ENCODE results near the gene TOMM7. TPM values are rescaled to one million over a fixed set of nuclear protein-coding genes. Genes with fewer than 3 reads are reported as not detected.

Gene TOMM7
- polyA plus RNA-seq, 1 of the 3 experiments (the other 2 are of a cell fraction): 546 TPM

GRCh38 chr7:22783421-22783820 lies 39.2 kb downstream of the TOMM7 start:
- Histone ChIP-seq H3K27ac (ENCODE audit: low read depth in 2 of 2, low read length in 1 of 2) (no peak overlapping the region), H3K9me2 (no peaks in the 10 kb centered on the region), H2AFZ (ENCODE audit: low read depth) (no peak overlapping the region), H3K9ac (no peak overlapping the region), H4K20me1 (ENCODE audit: insufficient read depth) (no peaks in the 10 kb centered on the region), H3K4me3 (ENCODE audit: low read depth in 2 of 2, low read length in 1 of 2) (no peak overlapping the region), H3K9me3 (no peaks in the 10 kb centered on the region), H3K27me3 (ENCODE audit: insufficient read depth) (no peaks in the 10 kb centered on the region), H3F3A (replicated peaks; ENCODE audit: insufficient read depth) (peaks cover 4% of the 10 kb centered on the region), H3K4me2 (no peak overlapping the region), H3K36me3 (replicated peaks in 1 of 2; ENCODE audit: control insufficient read depth in 1 of 2, insufficient read depth in 2 of 2, low read length in 1 of 2) (no peaks in the 10 kb centered on the region), H3K79me2 (ENCODE audit: insufficient read depth) (no peaks in the 10 kb centered on the region), H3K4me1 (ENCODE audit: control insufficient read depth in 1 of 2, insufficient read depth in 2 of 2, low read depth in 1 of 2, low read length in 1 of 2) (no peaks in the 10 kb centered on the region; a peak in 3 of 4 replicates)
- TF ChIP-seq NFIC (IDR thresholded peaks at IDR 0.05; ENCODE audit: borderline replicate concordance) (no peak), GABPA (IDR thresholded peaks at IDR 0.05; ENCODE audit: low read depth) (no peak), MXI1 (IDR thresholded peaks at IDR 0.05; ENCODE audit: low read depth, low read length) (no peak), TCF12 (IDR thresholded peaks at IDR 0.05) (no peak), CHD2 (IDR thresholded peaks at IDR 0.05; ENCODE audit: low read length, partially characterized antibody) (no peak), FOSL2 (IDR thresholded peaks at IDR 0.05; ENCODE audit: borderline replicate concordance, low read depth) (no peak), USF2 (IDR thresholded peaks at IDR 0.05; ENCODE audit: borderline replicate concordance, low read depth, low read length) (no peak), RXRA (IDR thresholded peaks at IDR 0.05; ENCODE audit: borderline replicate concordance, low read depth) (no peak)
- no peak for DNase-seq
- ChIA-PET CTCF (interaction anchor here (1.2 to 3.9 kb wide), 13 partner anchors 8 to 272 kb away, joined by 3 to 29 read pairs (median 4); partner anchors contain the start of gene IL6), POLR2A (no interaction called here)
- 44% methylated on average over 5 of the region's 5 CpGs for WGBS (ENCODE audit: low lambda C conversion rate)

DNA sequence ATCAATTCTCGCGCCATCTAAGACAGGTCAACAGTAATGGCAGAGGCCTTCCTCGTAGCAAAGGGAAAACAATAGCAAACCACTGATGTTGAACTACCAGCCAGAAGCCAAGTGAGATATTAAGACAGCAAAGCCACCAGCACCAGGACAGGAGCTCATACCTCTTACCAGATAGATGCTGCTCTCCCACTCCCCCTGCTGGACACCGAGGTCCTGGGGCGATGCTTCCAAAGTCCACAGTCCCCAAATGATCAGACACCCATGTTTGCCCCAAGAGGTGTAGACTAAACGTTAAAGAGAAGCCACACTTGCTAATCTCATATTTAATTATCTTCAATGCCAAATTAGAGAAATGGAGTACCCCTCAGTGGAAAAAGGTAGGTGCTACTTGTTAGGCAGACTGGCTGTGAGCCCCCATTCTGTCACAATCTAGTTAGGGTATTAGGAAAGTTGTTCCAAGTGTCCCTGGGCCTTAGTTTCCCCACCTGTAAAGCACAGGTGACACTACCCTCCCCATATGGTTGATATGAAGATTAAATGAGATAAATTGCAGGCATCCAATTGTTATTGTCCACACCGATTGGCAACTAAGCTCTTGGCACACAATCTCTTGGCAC lies 39.9 kb downstream of the TOMM7 start:
- Histone ChIP-seq H2AFZ (ENCODE audit: low read depth) (no peak overlapping the region), H3K4me3 (ENCODE audit: low read depth in 2 of 2, low read length in 1 of 2) (no peak overlapping the region), H4K20me1 (ENCODE audit: insufficient read depth) (no peaks in the 10 kb centered on the region), H3K27ac (ENCODE audit: low read depth in 2 of 2, low read length in 1 of 2) (no peak overlapping the region), H3K4me2 (no peak overlapping the region), H3K9me3 (no peaks in the 10 kb centered on the region), H3K79me2 (ENCODE audit: insufficient read depth) (no peaks in the 10 kb centered on the region), H3K9ac (no peak overlapping the region), H3F3A (replicated peaks; ENCODE audit: insufficient read depth) (peaks cover 4% of the 10 kb centered on the region), H3K36me3 (replicated peaks in 1 of 2; ENCODE audit: control insufficient read depth in 1 of 2, insufficient read depth in 2 of 2, low read length in 1 of 2) (no peaks in the 10 kb centered on the region), H3K4me1 (ENCODE audit: control insufficient read depth in 1 of 2, insufficient read depth in 2 of 2, low read depth in 1 of 2, low read length in 1 of 2) (no peaks in the 10 kb centered on the region; a peak in 3 of 4 replicates), H3K27me3 (ENCODE audit: insufficient read depth) (no peaks in the 10 kb centered on the region), H3K9me2 (no peaks in the 10 kb centered on the region)
- peak; percentile 76 for DNase-seq
- ChIA-PET CTCF (interaction anchor here (0.5 to 3.9 kb wide), 37 partner anchors 9 to 706 kb away, joined by 3 to 29 read pairs (median 4); partner anchors contain the start of gene IL6), POLR2A (no interaction called here)
- TF ChIP-seq RAD21 (IDR thresholded peaks at IDR 0.05; ENCODE audit: low read length): peak; percentile 62
- TF ChIP-seq, protein P1, sequence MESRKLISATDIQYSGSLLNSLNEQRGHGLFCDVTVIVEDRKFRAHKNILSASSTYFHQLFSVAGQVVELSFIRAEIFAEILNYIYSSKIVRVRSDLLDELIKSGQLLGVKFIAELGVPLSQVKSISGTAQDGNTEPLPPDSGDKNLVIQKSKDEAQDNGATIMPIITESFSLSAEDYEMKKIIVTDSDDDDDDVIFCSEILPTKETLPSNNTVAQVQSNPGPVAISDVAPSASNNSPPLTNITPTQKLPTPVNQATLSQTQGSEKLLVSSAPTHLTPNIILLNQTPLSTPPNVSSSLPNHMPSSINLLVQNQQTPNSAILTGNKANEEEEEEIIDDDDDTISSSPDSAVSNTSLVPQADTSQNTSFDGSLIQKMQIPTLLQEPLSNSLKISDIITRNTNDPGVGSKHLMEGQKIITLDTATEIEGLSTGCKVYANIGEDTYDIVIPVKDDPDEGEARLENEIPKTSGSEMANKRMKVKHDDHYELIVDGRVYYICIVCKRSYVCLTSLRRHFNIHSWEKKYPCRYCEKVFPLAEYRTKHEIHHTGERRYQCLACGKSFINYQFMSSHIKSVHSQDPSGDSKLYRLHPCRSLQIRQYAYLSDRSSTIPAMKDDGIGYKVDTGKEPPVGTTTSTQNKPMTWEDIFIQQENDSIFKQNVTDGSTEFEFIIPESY (IDR thresholded peaks at IDR 0.05; ENCODE audit: borderline replicate concordance, low read depth): no peak
- TF ChIP-seq, protein P2, sequence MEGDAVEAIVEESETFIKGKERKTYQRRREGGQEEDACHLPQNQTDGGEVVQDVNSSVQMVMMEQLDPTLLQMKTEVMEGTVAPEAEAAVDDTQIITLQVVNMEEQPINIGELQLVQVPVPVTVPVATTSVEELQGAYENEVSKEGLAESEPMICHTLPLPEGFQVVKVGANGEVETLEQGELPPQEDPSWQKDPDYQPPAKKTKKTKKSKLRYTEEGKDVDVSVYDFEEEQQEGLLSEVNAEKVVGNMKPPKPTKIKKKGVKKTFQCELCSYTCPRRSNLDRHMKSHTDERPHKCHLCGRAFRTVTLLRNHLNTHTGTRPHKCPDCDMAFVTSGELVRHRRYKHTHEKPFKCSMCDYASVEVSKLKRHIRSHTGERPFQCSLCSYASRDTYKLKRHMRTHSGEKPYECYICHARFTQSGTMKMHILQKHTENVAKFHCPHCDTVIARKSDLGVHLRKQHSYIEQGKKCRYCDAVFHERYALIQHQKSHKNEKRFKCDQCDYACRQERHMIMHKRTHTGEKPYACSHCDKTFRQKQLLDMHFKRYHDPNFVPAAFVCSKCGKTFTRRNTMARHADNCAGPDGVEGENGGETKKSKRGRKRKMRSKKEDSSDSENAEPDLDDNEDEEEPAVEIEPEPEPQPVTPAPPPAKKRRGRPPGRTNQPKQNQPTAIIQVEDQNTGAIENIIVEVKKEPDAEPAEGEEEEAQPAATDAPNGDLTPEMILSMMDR (IDR thresholded peaks at IDR 0.05): peak; percentile 92
- TF ChIP-seq SMC3 (IDR thresholded peaks at IDR 0.05; ENCODE audit: low read depth, low read length): peak; percentile 79
- WGBS (ENCODE audit: low lambda C conversion rate): 35% methylated on average over 7 of the region's 7 CpGs
